DND-41 (cell line): ENCODE results near the gene CIDEC.

Experiments used
- ATAC-seq: fragments of 200-7000 bp; cut with Tn5 transposase; 3 replicates; pipeline ENCODE4 v1.9.1; 2021; ENCODE audit warnings: low read depth; ENCODE audit not compliant: insufficient read depth
- DNase-seq: peaks from one replicate; pipeline ENCODE4 v3.0.0-alpha.2; 2020
- H2AFZ ChIP-seq: 2 replicates; pipeline ENCODE4 v1.6.0; 2012; ENCODE audit warnings: low read depth, low read length
- H3K27ac ChIP-seq: 2 replicates; pipeline ENCODE4 v1.5.1; 2012; ENCODE audit warnings: low read length, inconsistent platforms
- H3K27me3 ChIP-seq: fragments of 200-600 bp; sonication (generic); 2 replicates; pipeline ENCODE4 v1.6.0; 2012; ENCODE audit warnings: low read length, mild to moderate bottlenecking, inconsistent platforms; ENCODE audit not compliant: insufficient read depth, poor library complexity
- H3K36me3 ChIP-seq: 2 replicates; pipeline ENCODE4 v1.5.1; 2012; ENCODE audit warnings: low read length, inconsistent platforms; ENCODE audit not compliant: insufficient read depth
- H3K4me1 ChIP-seq: 2 replicates; pipeline ENCODE4 v1.5.1; 2012; ENCODE audit warnings: mild to moderate bottlenecking, low read length; ENCODE audit not compliant: insufficient read depth
- H3K4me2 ChIP-seq: 2 replicates; pipeline ENCODE4 v1.6.0; 2012; ENCODE audit warnings: mild to moderate bottlenecking, moderate library complexity, low read length, inconsistent platforms; ENCODE audit not compliant: insufficient read depth
- H3K4me3 ChIP-seq, 2 experiments: fragments of 200-600 bp in 1 of 2; shearing (Covaris generic) in 1 of 2; 2 replicates each; pipeline ENCODE4 v1.5.1; 2012 to 2016; ENCODE audit warnings: inconsistent platforms in 2 of 2, low read length in 2 of 2, mild to moderate bottlenecking in 2 of 2, low read depth in 1 of 2, moderate library complexity in 1 of 2
- H3K79me2 ChIP-seq: 2 replicates; pipeline ENCODE4 v1.6.0; 2012; ENCODE audit warnings: low read length, inconsistent platforms; ENCODE audit not compliant: insufficient read depth
- H3K9ac ChIP-seq: 2 replicates; pipeline ENCODE4 v1.6.0; 2012; ENCODE audit warnings: low read depth, mild to moderate bottlenecking, inconsistent platforms, low read length, moderate library complexity
- H3K9me3 ChIP-seq: 2 replicates; pipeline ENCODE4 v1.5.1; 2012; ENCODE audit warnings: low read length, moderate library complexity, mild to moderate bottlenecking, inconsistent platforms; ENCODE audit not compliant: insufficient read depth, severe bottlenecking
- H4K20me1 ChIP-seq: 2 replicates; pipeline ENCODE4 v1.6.0; 2012; ENCODE audit warnings: low read length; ENCODE audit not compliant: insufficient read depth
- CTCF ChIP-seq: IDR thresholded peaks from 2 replicates; pipeline ENCODE4 v1.5.1; 2012; ENCODE audit warnings: borderline replicate concordance, low read length, moderate library complexity, mild to moderate bottlenecking; ENCODE audit not compliant: poor library complexity, severe bottlenecking; ENCODE audit errors: extremely low read depth
- EZH2 ChIP-seq: IDR thresholded peaks from 3 replicates; pipeline ENCODE4 v1.6.1; 2012; ENCODE audit warnings: borderline replicate concordance, low read depth, mild to moderate bottlenecking, moderate library complexity, low read length, inconsistent platforms; ENCODE audit not compliant: severe bottlenecking

CIDEC gene

GRCh38 chr3:9820543-9820942 is 59.5 kb downstream of the CIDEC start:
- H3K9ac ChIP-seq = no peak overlapping the region
- H3K4me1 ChIP-seq = no peaks in the 10 kb centered on the region
- no peak overlapping the region for H3K4me2 ChIP-seq
- H4K20me1 ChIP-seq = no peaks in the 10 kb centered on the region
- H3K9me3 ChIP-seq = no peaks in the 10 kb centered on the region
- no peaks in the 10 kb centered on the region for H3K79me2 ChIP-seq
- no peaks in the 10 kb centered on the region for H3K27me3 ChIP-seq
- ATAC-seq (no peak), DNase-seq (no peak)
- H2AFZ ChIP-seq = no peak overlapping the region
- peaks cover 42% of the 10 kb centered on the region for H3K36me3 ChIP-seq
- no peak overlapping the region for H3K27ac ChIP-seq
- H3K4me3 ChIP-seq = no peak overlapping the region
- TF ChIP-seq CTCF (no peak), EZH2 (no peak)

GRCh38 chr3:9818666-9819335 is 61.3 kb downstream of the CIDEC start:
- no peak overlapping the region for H3K27ac ChIP-seq
- H3K36me3 ChIP-seq = peaks cover 44% of the 10 kb centered on the region
- no peak for TF ChIP-seq CTCF
- no peaks in the 10 kb centered on the region for H3K27me3 ChIP-seq
- no peaks in the 10 kb centered on the region for H3K9me3 ChIP-seq
- DNase-seq (no peak), ATAC-seq (no peak)
- H2AFZ ChIP-seq = no peak overlapping the region
- H3K79me2 ChIP-seq = no peaks in the 10 kb centered on the region
- no peaks in the 10 kb centered on the region for H4K20me1 ChIP-seq
- H3K4me3 ChIP-seq = no peak overlapping the region
- H3K4me1 ChIP-seq = no peaks in the 10 kb centered on the region
- H3K9ac ChIP-seq = no peak overlapping the region
- no peak overlapping the region for H3K4me2 ChIP-seq

- H2AFZ ChIP-seq = no peak overlapping the region
- no peak overlapping the region for H3K4me3 ChIP-seq
- TF ChIP-seq EZH2 (no peak), CTCF (no peak)
- no peaks in the 10 kb centered on the region for H3K4me1 ChIP-seq
- H3K4me2 ChIP-seq = no peak overlapping the region
- ATAC-seq = no peak
- H3K36me3 ChIP-seq = peaks cover 55% of the 10 kb centered on the region
- no peaks in the 10 kb centered on the region for H3K79me2 ChIP-seq
- no peaks in the 10 kb centered on the region for H3K9me3 ChIP-seq
- no peaks in the 10 kb centered on the region for H3K27me3 ChIP-seq
- no peak overlapping the region for H3K27ac ChIP-seq
- H3K9ac ChIP-seq = no peak overlapping the region
- no peaks in the 10 kb centered on the region for H4K20me1 ChIP-seq
- no peak for DNase-seq
Observed at GRCh38 chr3:9817436-9817835, 62.6 kb downstream of the CIDEC start.
